T-helper 2 cell treated with Interferon-gamma antibody and Interleukin-4, amounts not matched to agents 5 μg/mL and 100 μg/mL, for 36 hours (primary cell): ENCODE results near the gene KCMF1.
A peak's percentile ranks its signal among the peaks of the same experiment; 100 is the strongest.

Experiments
- DNase-seq: peaks from one replicate; pipeline ENCODE4 v3.0.0; 2021; ENCODE audit warnings: low spot score
- H3K27ac Mint-ChIP-seq: one replicate; pipeline ENCODE4 v1.8.0; 2021; ENCODE audit warnings: mild to moderate bottlenecking, mixed read lengths
- H3K27me3 Mint-ChIP-seq: one replicate; pipeline ENCODE4 v1.8.0; 2021; ENCODE audit warnings: low read depth, mixed read lengths
- H3K36me3 Mint-ChIP-seq: one replicate; pipeline ENCODE4 v1.8.0; 2021; ENCODE audit warnings: low read depth, mixed read lengths
- H3K4me1 Mint-ChIP-seq: one replicate; pipeline ENCODE4 v1.8.0; 2021; ENCODE audit warnings: low read depth, mixed read lengths
- H3K4me3 Mint-ChIP-seq: one replicate; pipeline ENCODE4 v1.8.0; 2022; ENCODE audit warnings: mild to moderate bottlenecking, moderate library complexity, mixed read lengths
- H3K9me3 Mint-ChIP-seq: one replicate; pipeline ENCODE4 v1.8.0; 2021; ENCODE audit warnings: mixed read lengths

KCMF1 gene

GRCh38 chr2:84963323-84963691 lies 7.7 kb upstream of the KCMF1 start:
- no peak overlapping the region for H3K4me3 Mint-ChIP-seq
- H3K9me3 Mint-ChIP-seq, result no peaks in the 10 kb centered on the region
- no peak for DNase-seq
- H3K4me1 Mint-ChIP-seq, result peaks cover 28% of the 10 kb centered on the region
- H3K27me3 Mint-ChIP-seq, result no peaks in the 10 kb centered on the region
- H3K36me3 Mint-ChIP-seq, result peaks cover 53% of the 10 kb centered on the region
- peak overlapping the region; percentile 3 for H3K27ac Mint-ChIP-seq

DNA sequence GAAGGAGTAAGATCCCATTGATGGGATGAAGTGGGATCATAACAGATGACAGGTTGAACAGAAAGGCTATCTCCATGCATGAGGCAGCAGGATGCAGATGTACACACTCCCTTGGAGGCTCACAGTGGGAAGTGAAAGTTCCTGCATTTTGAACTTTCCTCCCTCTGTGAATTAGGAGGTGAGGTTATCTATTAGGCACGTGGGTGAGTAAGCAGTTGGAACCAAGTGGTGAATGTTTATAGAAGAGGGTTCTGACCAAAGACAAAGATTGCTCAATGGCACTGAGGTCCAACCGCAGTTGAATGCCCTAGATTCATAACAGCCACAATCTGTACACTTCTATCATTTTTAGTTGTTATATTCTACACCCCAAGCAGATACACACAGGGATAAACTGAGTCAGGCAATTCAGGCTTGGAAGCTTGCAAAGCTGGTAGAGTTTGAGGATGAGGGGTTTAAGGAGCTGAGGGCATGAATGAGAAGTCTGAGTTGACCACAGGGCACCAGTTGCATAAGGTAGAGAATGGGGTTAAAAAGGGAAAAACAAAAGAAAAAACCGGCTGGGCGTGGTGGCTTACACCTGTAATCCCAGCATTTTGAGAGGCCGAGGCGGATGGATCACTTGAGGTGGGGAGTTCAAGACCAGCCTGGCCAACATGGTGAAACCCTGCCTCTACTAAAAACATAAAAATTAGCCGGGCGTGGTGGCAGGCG lies 7.1 kb upstream of the KCMF1 start:
- Mint-ChIP-seq H3K9me3 (no peaks in the 10 kb centered on the region), H3K27me3 (no peaks in the 10 kb centered on the region), H3K36me3 (peaks cover 54% of the 10 kb centered on the region), H3K27ac (peak overlapping the region; percentile 29), H3K4me3 (no peak overlapping the region), H3K4me1 (peaks cover 28% of the 10 kb centered on the region)
- DNase-seq, result no peak

DNA sequence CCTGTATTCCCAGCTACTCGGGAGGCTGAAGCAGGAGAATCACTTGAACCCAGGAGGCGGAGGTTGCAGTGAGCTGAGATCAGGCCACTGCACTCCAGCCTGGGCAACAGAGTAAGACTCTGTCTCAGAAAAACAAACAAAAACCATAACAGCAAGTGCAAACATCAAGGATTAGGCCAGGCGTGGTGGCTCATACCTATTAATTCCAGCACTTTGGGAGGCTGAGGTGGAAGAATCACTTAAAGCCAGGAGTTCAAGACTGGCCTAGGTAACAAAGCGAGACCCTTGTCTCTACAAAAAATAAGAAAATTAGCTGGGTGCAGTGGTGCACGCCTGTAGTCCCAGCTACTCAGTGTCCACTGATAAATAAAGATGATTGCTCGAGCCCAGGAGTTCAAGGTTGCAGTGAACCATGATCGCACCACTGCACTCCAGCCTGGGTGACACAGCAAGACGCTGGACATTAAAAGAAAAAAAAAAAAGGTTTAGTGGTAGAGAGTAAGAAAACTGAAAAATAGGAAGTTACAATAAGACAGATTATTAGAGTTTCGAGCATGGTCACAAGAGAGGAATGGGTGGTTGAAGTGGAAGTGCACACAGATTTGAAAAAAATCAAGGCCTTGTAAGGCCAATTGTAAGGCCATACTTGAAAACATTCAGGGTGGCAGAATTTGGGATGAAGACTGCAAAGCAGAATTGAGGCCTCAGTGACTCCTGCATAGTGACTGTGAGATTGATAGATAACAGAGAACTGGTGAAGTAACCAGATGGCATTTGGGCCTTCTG lies 6.4 kb upstream of the KCMF1 start:
- Mint-ChIP-seq H3K4me1 (peaks cover 31% of the 10 kb centered on the region), H3K27ac (no peak overlapping the region), H3K36me3 (peaks cover 56% of the 10 kb centered on the region), H3K4me3 (no peak overlapping the region), H3K27me3 (no peaks in the 10 kb centered on the region), H3K9me3 (no peaks in the 10 kb centered on the region)
- no peak for DNase-seq

- Mint-ChIP-seq H3K4me1 (peaks cover 31% of the 10 kb centered on the region), H3K36me3 (peaks cover 60% of the 10 kb centered on the region)
These were observed 5.8 kb upstream of the KCMF1 start for GRCh38 chr2:84965192-84965516.

GRCh38 chr2:84965827-84966226 lies 5.1 kb upstream of the KCMF1 start:
- Mint-ChIP-seq H3K36me3 (peaks cover 56% of the 10 kb centered on the region), H3K4me1 (peaks cover 31% of the 10 kb centered on the region), H3K4me3 (no peak overlapping the region), H3K27ac (no peak overlapping the region), H3K9me3 (no peaks in the 10 kb centered on the region), H3K27me3 (no peaks in the 10 kb centered on the region)
- DNase-seq, result no peak

More at GRCh38 chr2:84965192-84965516, 5.8 kb upstream of the KCMF1 start:
- no peak overlapping the region for H3K4me3 Mint-ChIP-seq
- DNase-seq, result no peak
- H3K27me3 Mint-ChIP-seq, result no peaks in the 10 kb centered on the region
- H3K27ac Mint-ChIP-seq, result no peak overlapping the region
- H3K9me3 Mint-ChIP-seq, result no peaks in the 10 kb centered on the region

DNA sequence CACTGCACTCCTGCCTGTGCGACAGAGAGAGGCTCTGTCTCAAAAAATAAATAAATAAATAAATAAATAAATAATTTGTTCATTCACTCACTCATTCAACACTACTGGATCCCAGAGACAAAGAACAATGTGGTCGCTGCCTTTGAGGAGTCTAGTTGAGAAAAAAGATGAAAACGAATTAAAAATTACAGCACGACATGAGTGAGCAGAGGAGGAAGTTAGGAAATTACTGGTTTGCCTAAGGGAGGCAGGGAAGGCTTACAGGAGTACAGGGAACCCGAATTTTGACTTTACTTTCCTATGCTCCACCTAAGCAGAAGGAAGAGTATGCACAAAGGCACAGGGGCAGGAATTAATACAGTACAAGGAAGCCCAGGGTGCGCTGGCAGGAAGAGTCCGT lies 4.2 kb upstream of the KCMF1 start:
- no peak for DNase-seq
- Mint-ChIP-seq H3K4me3 (peak overlapping the region; percentile 68), H3K27ac (peak overlapping the region; percentile 75), H3K36me3 (peaks cover 49% of the 10 kb centered on the region), H3K27me3 (no peaks in the 10 kb centered on the region), H3K4me1 (peaks cover 30% of the 10 kb centered on the region), H3K9me3 (no peaks in the 10 kb centered on the region)

DNA sequence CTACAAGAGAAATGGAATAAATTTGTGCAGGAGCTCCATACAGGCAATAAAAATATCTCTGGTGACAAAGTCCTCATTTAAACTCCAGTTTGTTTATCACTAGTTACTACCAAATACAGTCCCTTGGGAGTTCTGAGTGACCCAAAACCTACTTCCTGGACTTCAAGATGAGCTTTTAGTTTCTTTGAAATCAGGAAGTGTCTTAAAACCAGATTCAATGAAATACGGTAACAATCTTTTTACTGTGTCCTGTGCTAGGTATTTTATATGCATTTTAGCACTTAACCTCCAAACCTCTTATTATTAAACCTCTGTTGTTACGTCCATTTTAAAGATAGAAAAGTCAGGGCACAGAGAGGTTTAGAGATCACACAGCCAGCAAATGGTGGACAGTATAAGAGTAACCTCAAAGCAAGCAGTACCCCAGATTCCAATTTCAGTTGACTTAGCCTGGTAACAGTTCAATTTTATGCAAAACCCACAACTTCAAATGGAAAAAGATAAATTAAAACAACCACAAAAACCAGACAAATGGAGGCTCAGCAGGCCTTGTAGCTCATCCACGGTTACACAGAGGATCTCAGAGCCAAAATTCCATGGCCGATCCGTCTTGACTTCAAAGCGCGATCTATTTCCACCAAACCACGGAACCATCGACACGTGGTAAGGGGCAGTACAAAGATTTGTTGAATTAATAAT lies 1.3 kb upstream of the KCMF1 start:
- Mint-ChIP-seq H3K9me3 (no peaks in the 10 kb centered on the region), H3K36me3 (peaks cover 39% of the 10 kb centered on the region), H3K4me3 (peak overlapping the region; percentile 93), H3K27ac (peak overlapping the region; percentile 98), H3K4me1 (peaks cover 33% of the 10 kb centered on the region), H3K27me3 (no peaks in the 10 kb centered on the region)
- peak; percentile 19 for DNase-seq

DNA sequence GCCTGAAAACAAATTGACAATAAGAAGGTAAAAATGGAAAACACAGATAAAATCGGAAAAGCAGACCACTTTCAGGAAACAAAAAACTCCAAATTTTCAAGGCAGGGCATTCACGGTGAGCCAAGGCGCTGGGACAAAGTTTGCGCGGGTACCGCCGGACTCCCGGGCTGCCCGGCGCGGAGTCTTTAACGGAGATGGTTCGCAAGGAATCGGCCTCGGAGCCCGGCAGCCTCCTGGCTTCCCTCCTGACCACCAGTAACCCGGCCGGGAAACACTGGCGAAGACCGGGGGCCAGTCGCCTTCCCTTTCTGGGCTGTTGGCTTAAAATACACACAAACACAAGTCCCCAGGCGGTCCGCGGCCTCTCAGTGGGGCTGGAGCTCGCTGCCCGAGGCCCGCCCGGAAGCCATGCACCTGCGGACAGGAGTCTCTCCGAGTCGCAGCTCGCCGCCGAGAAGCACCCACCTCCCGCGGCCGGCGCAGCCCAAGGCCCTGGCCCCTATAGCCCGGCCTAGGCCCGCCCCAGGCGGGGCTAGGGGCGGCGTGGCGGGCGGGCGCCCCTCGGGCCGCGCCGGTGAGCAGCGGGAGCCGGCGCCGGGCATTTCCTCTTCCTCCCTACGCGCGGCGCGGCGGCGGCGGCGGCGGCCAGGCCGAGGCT lies 622 bp upstream of the KCMF1 start:
- Mint-ChIP-seq H3K27ac (peak overlapping the region; percentile 98), H3K36me3 (peaks cover 34% of the 10 kb centered on the region), H3K4me3 (peak overlapping the region; percentile 93), H3K27me3 (no peaks in the 10 kb centered on the region), H3K4me1 (peaks cover 32% of the 10 kb centered on the region), H3K9me3 (no peaks in the 10 kb centered on the region)
- no peak for DNase-seq

GRCh38 chr2:84971510-84972206 lies 697 bp downstream of the KCMF1 start:
- peak; percentile 62 for DNase-seq
- Mint-ChIP-seq H3K27ac (peak overlapping the region; percentile 78), H3K4me3 (peak overlapping the region; percentile 83), H3K27me3 (no peaks in the 10 kb centered on the region), H3K9me3 (no peaks in the 10 kb centered on the region), H3K36me3 (peaks cover 35% of the 10 kb centered on the region), H3K4me1 (peaks cover 36% of the 10 kb centered on the region)

DNA sequence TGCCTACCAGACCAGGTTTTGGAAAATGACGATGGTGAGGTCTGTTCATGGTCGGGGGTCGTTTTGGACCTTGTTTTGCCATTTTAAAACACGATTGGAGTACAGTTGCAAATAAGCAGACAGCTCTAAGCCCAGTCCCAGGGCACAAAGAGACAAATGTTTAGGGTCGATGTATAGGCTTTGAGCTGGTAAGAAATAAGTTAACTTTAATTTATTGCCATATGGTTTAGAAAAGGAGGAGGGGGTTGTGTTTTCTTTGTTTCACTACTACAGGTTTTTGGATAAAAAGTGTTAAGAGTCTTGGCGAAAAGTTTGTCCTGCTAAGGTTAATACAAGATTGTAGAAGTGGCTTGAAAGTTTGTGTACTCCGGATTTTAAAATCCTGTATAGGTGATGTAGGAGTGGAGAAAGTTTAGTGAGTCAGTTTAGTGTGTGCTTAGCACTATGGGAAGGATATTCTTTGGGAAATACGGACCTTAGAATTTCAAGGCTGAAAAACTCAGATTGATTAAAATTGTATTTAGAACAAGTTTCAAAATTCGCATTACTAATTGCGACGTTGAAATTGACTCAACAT lies 1.3 kb downstream of the KCMF1 start:
- peaks cover 39% of the 10 kb centered on the region for H3K4me1 Mint-ChIP-seq
- H3K9me3 Mint-ChIP-seq, result no peaks in the 10 kb centered on the region
- DNase-seq, result no peak
- H3K4me3 Mint-ChIP-seq, result peak overlapping the region; percentile 83
- H3K36me3 Mint-ChIP-seq, result peaks cover 36% of the 10 kb centered on the region
- no peaks in the 10 kb centered on the region for H3K27me3 Mint-ChIP-seq
- peak overlapping the region; percentile 78 for H3K27ac Mint-ChIP-seq

GRCh38 chr2:84972932-84973331 lies 2.0 kb downstream of the KCMF1 start:
- Mint-ChIP-seq H3K4me1 (peaks cover 38% of the 10 kb centered on the region), H3K4me3 (peak overlapping the region; percentile 83), H3K9me3 (no peaks in the 10 kb centered on the region), H3K27me3 (no peaks in the 10 kb centered on the region), H3K27ac (peak overlapping the region; percentile 73), H3K36me3 (peaks cover 38% of the 10 kb centered on the region)
- no peak for DNase-seq

- no peak overlapping the region for H3K4me3 Mint-ChIP-seq
- H3K36me3 Mint-ChIP-seq, result peaks cover 26% of the 10 kb centered on the region
- H3K4me1 Mint-ChIP-seq, result peaks cover 32% of the 10 kb centered on the region
- H3K27ac Mint-ChIP-seq, result peak overlapping the region; percentile 14
- H3K27me3 Mint-ChIP-seq, result no peaks in the 10 kb centered on the region
- no peak for DNase-seq
- H3K9me3 Mint-ChIP-seq, result no peaks in the 10 kb centered on the region
These were observed 9.5 kb downstream of the KCMF1 start for GRCh38 chr2:84980263-84980983.

- no peaks in the 10 kb centered on the region for H3K9me3 Mint-ChIP-seq
- H3K4me1 Mint-ChIP-seq, result peaks cover 27% of the 10 kb centered on the region
- peak overlapping the region; percentile 52 for H3K27ac Mint-ChIP-seq
- H3K4me3 Mint-ChIP-seq, result no peak overlapping the region
- no peak for DNase-seq
- no peaks in the 10 kb centered on the region for H3K27me3 Mint-ChIP-seq
- peaks cover 8% of the 10 kb centered on the region for H3K36me3 Mint-ChIP-seq
These were observed 15.1 kb downstream of the KCMF1 start for GRCh38 chr2:84986018-84986417.
